Thyroid gland (tissue), 4 donors: Measurements from ENCODE around the gene PLPP1.

ENCODE experiments used
- POLR2A ChIP-seq, 2 donors: fragments of 450-650 bp; IDR thresholded peaks; one replicate each; pipeline ENCODE4 v1.6.1; 2017; ENCODE audit warnings: antibody characterized with exemption in 2 of 2, mild to moderate bottlenecking in 2 of 2, moderate library complexity in 1 of 2
- TF ChIP-seq, protein P1 (sequence below), 6 experiments: fragments of 200-600 bp in 3 of 6; fragments of 450-650 bp in 3 of 6; sonication (generic) in 3 of 6; IDR thresholded peaks; one replicate each; pipeline ENCODE4 v1.5.1; 2016 to 2019; ENCODE audit warnings: antibody characterized with exemption in 6 of 6, mild to moderate bottlenecking in 2 of 6, inconsistent platforms in 1 of 6, moderate library complexity in 1 of 6

GRCh38 chr5:55564721-55565120 is 30.0 kb upstream of the PLPP1 start:
- TF ChIP-seq, protein P1, sequence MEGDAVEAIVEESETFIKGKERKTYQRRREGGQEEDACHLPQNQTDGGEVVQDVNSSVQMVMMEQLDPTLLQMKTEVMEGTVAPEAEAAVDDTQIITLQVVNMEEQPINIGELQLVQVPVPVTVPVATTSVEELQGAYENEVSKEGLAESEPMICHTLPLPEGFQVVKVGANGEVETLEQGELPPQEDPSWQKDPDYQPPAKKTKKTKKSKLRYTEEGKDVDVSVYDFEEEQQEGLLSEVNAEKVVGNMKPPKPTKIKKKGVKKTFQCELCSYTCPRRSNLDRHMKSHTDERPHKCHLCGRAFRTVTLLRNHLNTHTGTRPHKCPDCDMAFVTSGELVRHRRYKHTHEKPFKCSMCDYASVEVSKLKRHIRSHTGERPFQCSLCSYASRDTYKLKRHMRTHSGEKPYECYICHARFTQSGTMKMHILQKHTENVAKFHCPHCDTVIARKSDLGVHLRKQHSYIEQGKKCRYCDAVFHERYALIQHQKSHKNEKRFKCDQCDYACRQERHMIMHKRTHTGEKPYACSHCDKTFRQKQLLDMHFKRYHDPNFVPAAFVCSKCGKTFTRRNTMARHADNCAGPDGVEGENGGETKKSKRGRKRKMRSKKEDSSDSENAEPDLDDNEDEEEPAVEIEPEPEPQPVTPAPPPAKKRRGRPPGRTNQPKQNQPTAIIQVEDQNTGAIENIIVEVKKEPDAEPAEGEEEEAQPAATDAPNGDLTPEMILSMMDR (IDR thresholded peaks at IDR 0.05) = no peak
- no peak for TF ChIP-seq POLR2A (IDR thresholded peaks at IDR 0.05)
